ENCODE results near the gene OAS3.

DNA sequence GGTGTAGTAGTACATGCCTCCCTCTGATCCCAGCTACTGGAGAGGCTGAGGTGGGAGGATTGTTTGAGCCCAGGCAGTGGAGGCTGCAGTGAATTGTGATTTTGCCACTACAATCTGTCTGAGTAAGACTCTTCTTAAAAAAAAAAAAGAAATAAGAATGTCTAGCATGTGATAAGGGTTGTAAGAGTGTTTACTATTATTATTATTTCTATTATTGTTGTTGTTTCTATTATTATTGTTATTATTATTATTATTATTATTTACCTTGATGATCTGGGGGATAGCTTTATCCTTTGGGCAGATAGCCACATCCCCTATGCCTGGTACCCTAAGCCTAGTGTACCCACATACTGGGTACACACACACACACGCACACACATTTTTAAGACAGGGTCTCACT lies 4.3 kb downstream of the OAS3 start:
- TF ChIP-seq, protein P1, sequence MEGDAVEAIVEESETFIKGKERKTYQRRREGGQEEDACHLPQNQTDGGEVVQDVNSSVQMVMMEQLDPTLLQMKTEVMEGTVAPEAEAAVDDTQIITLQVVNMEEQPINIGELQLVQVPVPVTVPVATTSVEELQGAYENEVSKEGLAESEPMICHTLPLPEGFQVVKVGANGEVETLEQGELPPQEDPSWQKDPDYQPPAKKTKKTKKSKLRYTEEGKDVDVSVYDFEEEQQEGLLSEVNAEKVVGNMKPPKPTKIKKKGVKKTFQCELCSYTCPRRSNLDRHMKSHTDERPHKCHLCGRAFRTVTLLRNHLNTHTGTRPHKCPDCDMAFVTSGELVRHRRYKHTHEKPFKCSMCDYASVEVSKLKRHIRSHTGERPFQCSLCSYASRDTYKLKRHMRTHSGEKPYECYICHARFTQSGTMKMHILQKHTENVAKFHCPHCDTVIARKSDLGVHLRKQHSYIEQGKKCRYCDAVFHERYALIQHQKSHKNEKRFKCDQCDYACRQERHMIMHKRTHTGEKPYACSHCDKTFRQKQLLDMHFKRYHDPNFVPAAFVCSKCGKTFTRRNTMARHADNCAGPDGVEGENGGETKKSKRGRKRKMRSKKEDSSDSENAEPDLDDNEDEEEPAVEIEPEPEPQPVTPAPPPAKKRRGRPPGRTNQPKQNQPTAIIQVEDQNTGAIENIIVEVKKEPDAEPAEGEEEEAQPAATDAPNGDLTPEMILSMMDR (IDR thresholded peaks at IDR 0.05; ENCODE audit: low read depth, low read length, missing input control) = no peak
- no peak for TF ChIP-seq SP1 (IDR thresholded peaks at IDR 0.05)
- TF ChIP-seq, protein P2, sequence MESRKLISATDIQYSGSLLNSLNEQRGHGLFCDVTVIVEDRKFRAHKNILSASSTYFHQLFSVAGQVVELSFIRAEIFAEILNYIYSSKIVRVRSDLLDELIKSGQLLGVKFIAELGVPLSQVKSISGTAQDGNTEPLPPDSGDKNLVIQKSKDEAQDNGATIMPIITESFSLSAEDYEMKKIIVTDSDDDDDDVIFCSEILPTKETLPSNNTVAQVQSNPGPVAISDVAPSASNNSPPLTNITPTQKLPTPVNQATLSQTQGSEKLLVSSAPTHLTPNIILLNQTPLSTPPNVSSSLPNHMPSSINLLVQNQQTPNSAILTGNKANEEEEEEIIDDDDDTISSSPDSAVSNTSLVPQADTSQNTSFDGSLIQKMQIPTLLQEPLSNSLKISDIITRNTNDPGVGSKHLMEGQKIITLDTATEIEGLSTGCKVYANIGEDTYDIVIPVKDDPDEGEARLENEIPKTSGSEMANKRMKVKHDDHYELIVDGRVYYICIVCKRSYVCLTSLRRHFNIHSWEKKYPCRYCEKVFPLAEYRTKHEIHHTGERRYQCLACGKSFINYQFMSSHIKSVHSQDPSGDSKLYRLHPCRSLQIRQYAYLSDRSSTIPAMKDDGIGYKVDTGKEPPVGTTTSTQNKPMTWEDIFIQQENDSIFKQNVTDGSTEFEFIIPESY (IDR thresholded peaks at IDR 0.05) = no peak
- no peak for TF ChIP-seq RXRA (IDR thresholded peaks at IDR 0.05)
- no peak for TF ChIP-seq TAF1 (conservative IDR thresholded peaks at IDR 0.05)
- no peak for TF ChIP-seq GABPA (IDR thresholded peaks at IDR 0.05 in 1 of 2, conservative IDR thresholded peaks at IDR 0.05 in 1 of 2)
- TF ChIP-seq, protein P3, sequence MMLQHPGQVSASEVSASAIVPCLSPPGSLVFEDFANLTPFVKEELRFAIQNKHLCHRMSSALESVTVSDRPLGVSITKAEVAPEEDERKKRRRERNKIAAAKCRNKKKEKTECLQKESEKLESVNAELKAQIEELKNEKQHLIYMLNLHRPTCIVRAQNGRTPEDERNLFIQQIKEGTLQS (IDR thresholded peaks at IDR 0.05) = no peak
- no peak for TF ChIP-seq HNF4A (conservative IDR thresholded peaks at IDR 0.05)
